Hepatocyte (in vitro differentiated cells): ENCODE results near the gene NSL1.

Experiments used
- CTCF ChIP-seq: fragments of 200-600 bp; sonication (generic); IDR thresholded peaks from 2 replicates; pipeline ENCODE4 v1.5.1; 2016; ENCODE audit warnings: antibody characterized with exemption, mild to moderate bottlenecking; ENCODE audit not compliant: poor library complexity
- EZH2 ChIP-seq: fragments of 200-600 bp; sonication (generic); IDR thresholded peaks from 2 replicates; pipeline ENCODE4 v1.6.1; 2016; ENCODE audit warnings: antibody characterized with exemption, mild to moderate bottlenecking, borderline replicate concordance

GRCh38 chr1:212791676-212792395 is at the start of gene NSL1, which contains the start of gene TATDN3:
- TF ChIP-seq CTCF (no peak), EZH2 (no peak)
